IMR-90 (cell line): ENCODE results near the gene TPP1. TPM values are rescaled to one million over a fixed set of nuclear protein-coding genes. Genes with fewer than 3 reads are reported as not detected.

ENCODE experiments used
- ATAC-seq: fragments of 200-7000 bp; cut with Tn5 transposase; 2 replicates; pipeline ENCODE4 v1.9.1; 2020; ENCODE audit warnings: low read depth, mild to moderate bottlenecking, moderate library complexity
- BruUV-seq: library from RNA; stranded (reverse); fragments of 400-500 nt; replicated peaks from 2 replicates; lab custom pipeline; 2021; lab: Mats Ljungman, UMichigan
- CTCF ChIA-PET: fragments of 300-600 bp; formaldehyde crosslinking; extraction: SDS; loops from one replicate; lab custom pipeline; 2021; ENCODE audit warnings: antibody characterized with exemption; lab: Yijun Ruan, JAX
- POLR2A ChIA-PET: fragments of 300-600 bp; sonication (Branson Sonifier 250); formaldehyde crosslinking; loops from one replicate; lab custom pipeline; 2022; ENCODE audit warnings: antibody characterized with exemption; ENCODE audit not compliant: unreplicated experiment; lab: Charles Lee
- DNase-seq: peaks from one replicate; pipeline ENCODE4 v3.0.0; 2013
- H2AFZ ChIP-seq: replicated peaks from 2 replicates; pipeline ENCODE3; 2013; ENCODE audit warnings: low read length, mild to moderate bottlenecking; ENCODE audit not compliant: poor library complexity
- H2AK5ac ChIP-seq: 2 replicates; pipeline ENCODE4 v1.6.1; 2013; ENCODE audit warnings: low read depth, low read length, inconsistent platforms
- H2AK9ac ChIP-seq: replicated peaks from 2 replicates; pipeline ENCODE3; 2013; ENCODE audit warnings: mild to moderate bottlenecking, low read depth, low read length, moderate library complexity; ENCODE audit not compliant: poor library complexity
- H2BK120ac ChIP-seq: 2 replicates; pipeline ENCODE4 v1.6.1; 2013; ENCODE audit warnings: low read depth, low read length, inconsistent platforms
- H2BK15ac ChIP-seq: 3 replicates; pipeline ENCODE4 v1.6.1; 2013; ENCODE audit warnings: low read depth, low read length, inconsistent platforms
- H2BK20ac ChIP-seq: 2 replicates; pipeline ENCODE4 v1.6.1; 2013; ENCODE audit warnings: low read depth, mild to moderate bottlenecking, inconsistent platforms, low read length, moderate library complexity
- H2BK5ac ChIP-seq: 2 replicates; pipeline ENCODE4 v1.6.1; 2013; ENCODE audit warnings: mild to moderate bottlenecking, low read depth, low read length, inconsistent platforms; ENCODE audit not compliant: poor library complexity, severe bottlenecking
- H3K14ac ChIP-seq: replicated peaks from 2 replicates; pipeline ENCODE4 v1.6.1; 2013; ENCODE audit warnings: low read depth, low read length, inconsistent platforms
- H3K18ac ChIP-seq: 2 replicates; pipeline ENCODE4 v1.6.1; 2013; ENCODE audit warnings: low read depth, low read length, control low read depth
- H3K23ac ChIP-seq: 2 replicates; pipeline ENCODE4 v1.6.1; 2013; ENCODE audit warnings: low read depth, low read length, inconsistent platforms
- H3K27ac ChIP-seq: 2 replicates; pipeline ENCODE4 v1.5.1; 2013; ENCODE audit warnings: mild to moderate bottlenecking, control low read depth, low read length; ENCODE audit not compliant: insufficient read depth
- H3K27me3 ChIP-seq: 2 replicates; pipeline ENCODE4 v1.6.1; 2013; ENCODE audit warnings: low read length; ENCODE audit not compliant: control insufficient read depth, insufficient read depth
- H3K36me3 ChIP-seq: 2 replicates; pipeline ENCODE4 v1.6.1; 2013; ENCODE audit warnings: low read length, mixed read lengths; ENCODE audit not compliant: control insufficient read depth, insufficient read depth
- H3K4ac ChIP-seq: 2 replicates; pipeline ENCODE4 v1.6.1; 2013; ENCODE audit warnings: low read depth, low read length, inconsistent platforms
- H3K4me1 ChIP-seq: 2 replicates; pipeline ENCODE4 v1.6.1; 2013; ENCODE audit warnings: low read length, mixed read lengths; ENCODE audit not compliant: control insufficient read depth, insufficient read depth
- H3K4me2 ChIP-seq: 2 replicates; pipeline ENCODE4 v1.6.1; 2013; ENCODE audit warnings: low read depth, mild to moderate bottlenecking, control low read depth, low read length, moderate library complexity
- H3K4me3 ChIP-seq: 2 replicates; pipeline ENCODE4 v1.5.1; 2013; ENCODE audit warnings: low read depth, mild to moderate bottlenecking, control low read depth, low read length, moderate library complexity; ENCODE audit not compliant: insufficient read depth
- H3K56ac ChIP-seq: 2 replicates; pipeline ENCODE4 v1.6.1; 2013; ENCODE audit warnings: low read length, inconsistent platforms; ENCODE audit not compliant: insufficient read depth; ENCODE audit errors: extremely low read depth
- H3K79me1 ChIP-seq, 2 experiments: 2 replicates each; pipeline ENCODE4 v1.6.1; 2013; ENCODE audit warnings: low read length in 2 of 2, inconsistent platforms in 1 of 2, low read depth in 1 of 2
- H3K9ac ChIP-seq: 2 replicates; pipeline ENCODE4 v1.6.1; 2013; ENCODE audit warnings: low read depth, low read length, control low read depth
- H3K9me1 ChIP-seq: 2 replicates; pipeline ENCODE4 v1.6.1; 2013; ENCODE audit warnings: low read length, inconsistent platforms; ENCODE audit not compliant: insufficient read depth
- H3K9me3 ChIP-seq: 2 replicates; pipeline ENCODE4 v1.6.1; 2013; ENCODE audit warnings: low read length; ENCODE audit not compliant: control insufficient read depth, insufficient read depth
- H4K20me1 ChIP-seq: 2 replicates; pipeline ENCODE4 v1.6.1; 2013; ENCODE audit warnings: low read length, inconsistent platforms; ENCODE audit not compliant: insufficient read depth
- H4K5ac ChIP-seq: 2 replicates; pipeline ENCODE4 v1.6.1; 2013; ENCODE audit warnings: mild to moderate bottlenecking, low read depth, low read length, control low read depth
- H4K8ac ChIP-seq, 2 experiments: 2 replicates each; pipeline ENCODE4 v1.6.1; 2013; ENCODE audit warnings: low read depth in 2 of 2, low read length in 2 of 2, control low read depth in 1 of 2, inconsistent platforms in 1 of 2
- H4K91ac ChIP-seq: 2 replicates; pipeline ENCODE4 v1.6.1; 2013; ENCODE audit warnings: low read depth, low read length, inconsistent platforms; ENCODE audit not compliant: insufficient read depth
- POLR2A ChIP-seq: IDR thresholded peaks from 2 replicates; pipeline ENCODE4 v1.6.1; 2012; ENCODE audit warnings: mild to moderate bottlenecking, low read depth, low read length
- RAD21 ChIP-seq: IDR thresholded peaks from 2 replicates; pipeline ENCODE4 v1.6.1; 2012; ENCODE audit warnings: low read length, improper control_type of control experiment
- SMC3 ChIP-seq: fragments of 150-350 bp; IDR thresholded peaks from 2 replicates; pipeline ENCODE4 v1.6.1; 2016; ENCODE audit warnings: low read depth, mild to moderate bottlenecking, antibody characterized with exemption, low read length, moderate library complexity
- WGBS, 2 experiments: methylation state at CpG; one replicate each; pipeline versions ENCODE4 v1.1.5 to v1.1.7; 2013; ENCODE audit warnings: missing lambda C conversion rate in 2 of 2; ENCODE audit not compliant: insufficient read length in 1 of 2; ENCODE audit errors: extremely low coverage in 2 of 2; 5-methylcytosine and 5-hydroxymethylcytosine counted together
- dilution Hi-C: fragments of 300-500 bp; cut with HindIII; formaldehyde crosslinking; loops from one replicate; pipeline ENCODE4 v1.14.3; 2018; ENCODE audit warnings: low sequenced_read_pairs; ENCODE audit not compliant: unreplicated experiment
- in situ Hi-C: fragments of 300-500 bp; cut with MboI; formaldehyde crosslinking; loops from 3 replicates; pipeline ENCODE4 v1.14.3; 2019; ENCODE audit warnings: low sequenced_read_pairs, inconsistent platforms, mixed read lengths
- intact Hi-C: fragments of 100-400 bp; cut with micrococcal nuclease; formaldehyde crosslinking; loops from 2 replicates; pipeline ENCODE4 v1.10.0; 2022
- polyA plus RNA-seq, 3 experiments: library from polyadenylated mRNA; depleted of rRNA; stranded (reverse); fragments of >200 nt; gene quantifications; 2 replicates each; pipeline ENCODE4 v1.2.3, GENCODE V29; 2012; ENCODE audit warnings: low replicate concordance in 1 of 3
- total RNA-seq: library from RNA; depleted of rRNA; stranded (reverse); fragments of >200 nt; gene quantifications from 2 replicates; pipeline ENCODE4 v1.2.3, GENCODE V29; 2012
- TF ChIP-seq, protein P1 (sequence below): fragments of 150-350 bp; IDR thresholded peaks from 2 replicates; pipeline ENCODE4 v1.6.1; 2016; ENCODE audit warnings: low read depth, mild to moderate bottlenecking, low read length, moderate library complexity, borderline replicate concordance

The TPP1 gene
- total and polyA plus RNA-seq, 2 of the 4 experiments (the other 2 are of a cell fraction), result 33.5 to 108 TPM

DNA sequence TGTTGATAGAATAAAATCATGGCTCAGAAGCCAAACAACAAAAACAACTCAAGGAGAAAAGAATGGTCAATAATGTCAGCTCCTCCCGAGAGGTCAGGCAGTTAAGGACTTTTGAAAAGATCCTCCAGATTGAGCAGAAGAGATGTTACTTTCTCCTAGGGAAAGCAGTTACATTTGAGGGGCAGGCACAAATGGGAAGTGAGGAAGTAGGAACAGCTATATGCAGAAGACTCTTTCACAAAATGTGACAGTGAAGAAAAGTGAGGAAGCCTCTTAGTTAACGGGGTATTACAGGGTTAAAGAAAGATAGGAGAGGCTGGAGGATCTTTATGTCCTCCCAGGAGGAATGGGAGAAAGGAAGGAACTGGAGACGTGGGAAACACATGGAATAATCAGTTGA, 33.0 kb upstream of the TPP1 start:
- H2AK5ac ChIP-seq, result no peak overlapping the region
- H3K9ac ChIP-seq, result no peak overlapping the region
- no peak overlapping the region for H4K8ac ChIP-seq
- H3K23ac ChIP-seq, result no peak overlapping the region
- no peaks in the 10 kb centered on the region for H3K9me3 ChIP-seq
- ChIA-PET POLR2A (no interaction called here), CTCF (no interaction called here)
- no peak overlapping the region for H4K5ac ChIP-seq
- peaks cover 14% of the 10 kb centered on the region for H3K27me3 ChIP-seq
- DNase-seq, result no peak
- no peak overlapping the region for H3K4me3 ChIP-seq
- peaks cover 22% of the 10 kb centered on the region for H3K9me1 ChIP-seq
- H4K20me1 ChIP-seq, result 0 out of 2 replicates have a peak, but pooled peaks cover 3% of the 10 kb centered on the region
- peaks cover 10% of the 10 kb centered on the region for H3K4me1 ChIP-seq
- 100% methylated on average over 1 of the region's 3 CpGs; no CpG with 5 or more reads in 1 of the 2 experiments for WGBS, 2 experiments
- no peak overlapping the region for H2BK15ac ChIP-seq
- intact Hi-C loops, result no loop called here
- no peak overlapping the region for H3K18ac ChIP-seq
- no peak overlapping the region for H3K14ac ChIP-seq
- ATAC-seq, result no peak
- no peak overlapping the region for H2BK20ac ChIP-seq
- in situ Hi-C loops, result no loop called here
- no peak overlapping the region for H2BK5ac ChIP-seq
- H3K56ac ChIP-seq, result no peak overlapping the region
- no peak overlapping the region for H2AK9ac ChIP-seq
- no peak overlapping the region for H3K4ac ChIP-seq
- peaks cover 3 to 28% of the 10 kb centered on the region in 2 experiments; a peak in 2 of 4 replicates for H3K79me1 ChIP-seq
- no peak overlapping the region for H2AFZ ChIP-seq
- dilution Hi-C loops, result no loop called here
- H3K27ac ChIP-seq, result no peak overlapping the region
- no peak overlapping the region for H3K4me2 ChIP-seq
- H4K91ac ChIP-seq, result no peak overlapping the region
- no peak for TF ChIP-seq RAD21
- TF ChIP-seq POLR2A, result no peak
- TF ChIP-seq, protein P1, sequence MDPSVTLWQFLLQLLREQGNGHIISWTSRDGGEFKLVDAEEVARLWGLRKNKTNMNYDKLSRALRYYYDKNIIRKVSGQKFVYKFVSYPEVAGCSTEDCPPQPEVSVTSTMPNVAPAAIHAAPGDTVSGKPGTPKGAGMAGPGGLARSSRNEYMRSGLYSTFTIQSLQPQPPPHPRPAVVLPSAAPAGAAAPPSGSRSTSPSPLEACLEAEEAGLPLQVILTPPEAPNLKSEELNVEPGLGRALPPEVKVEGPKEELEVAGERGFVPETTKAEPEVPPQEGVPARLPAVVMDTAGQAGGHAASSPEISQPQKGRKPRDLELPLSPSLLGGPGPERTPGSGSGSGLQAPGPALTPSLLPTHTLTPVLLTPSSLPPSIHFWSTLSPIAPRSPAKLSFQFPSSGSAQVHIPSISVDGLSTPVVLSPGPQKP, result no peak
- no peak for TF ChIP-seq SMC3
- no peaks in the 10 kb centered on the region for H3K36me3 ChIP-seq
- no TSS peak for BruUV-seq
- H2BK120ac ChIP-seq, result no peak overlapping the region
